GM21619 (cell line): ENCODE data around the gene PRAMEF1.
"Not testable (repeated sequence)": the region's sequence is repeated elsewhere in the genome, so short reads cannot be mapped to it uniquely, and the experiment has no call there.

Experiments
- ATAC-seq: cut with Tn5 transposase; IDR thresholded peaks from one replicate; pipeline ENCODE4 v1.9.1; 2021; ENCODE audit not compliant: unreplicated experiment

PRAMEF1 gene

GRCh38 chr1:12774801-12775345 lies 16.3 kb upstream of the PRAMEF1 start:
- ATAC-seq = no peak

GRCh38 chr1:12775443-12775842 lies 15.8 kb upstream of the PRAMEF1 start:
- no peak for ATAC-seq

- no peak for ATAC-seq
These were observed 14.2 kb upstream of the PRAMEF1 start for GRCh38 chr1:12776801-12777557.

GRCh38 chr1:12778061-12778460 lies 13.1 kb upstream of the PRAMEF1 start:
- no peak for ATAC-seq

- ATAC-seq = no peak
These were observed 12.3 kb upstream of the PRAMEF1 start for GRCh38 chr1:12778907-12779306.

- ATAC-seq = not testable (repeated sequence)
These were observed 9.7 kb upstream of the PRAMEF1 start for GRCh38 chr1:12781488-12781887.

- not testable (repeated sequence) for ATAC-seq
These were observed 7.4 kb upstream of the PRAMEF1 start for GRCh38 chr1:12783783-12784182.

- ATAC-seq = not testable (repeated sequence)
These were observed 6.5 kb upstream of the PRAMEF1 start for GRCh38 chr1:12784729-12785128.

GRCh38 chr1:12798911-12799310 lies 7.7 kb downstream of the PRAMEF1 start:
- ATAC-seq = no peak

- no peak for ATAC-seq
These were observed 8.5 kb downstream of the PRAMEF1 start for GRCh38 chr1:12799730-12800129.

GRCh38 chr1:12809933-12810332 lies 18.7 kb downstream of the PRAMEF1 start:
- no peak for ATAC-seq

GRCh38 chr1:12810691-12811408 lies 19.7 kb downstream of the PRAMEF1 start:
- no peak for ATAC-seq

- no peak for ATAC-seq
These were observed 20.2 kb downstream of the PRAMEF1 start for GRCh38 chr1:12811409-12811784.

- ATAC-seq = not testable (repeated sequence)
These were observed 27.9 kb downstream of the PRAMEF1 start for GRCh38 chr1:12819061-12819460.

- ATAC-seq = not testable (repeated sequence)
These were observed 40.1 kb downstream of the PRAMEF1 start, which contains the start of gene PRAMEF11 for GRCh38 chr1:12831310-12831709. Gene PRAMEF11 (minus strand): TSS chr1:12831410. CDS start chr1:12828789, 2,621 bp downstream.

- not testable (repeated sequence) for ATAC-seq
These were observed 42.1 kb downstream of the PRAMEF1 start for GRCh38 chr1:12833251-12833650.
